ENCODE data around the gene LENG9.
A peak's percentile ranks its signal among the peaks of the same experiment; 100 is the strongest.
"Not testable (repeated sequence)": the region's sequence is repeated elsewhere in the genome, so short reads cannot be mapped to it uniquely, and the experiment has no call there.

Gene LENG9

GRCh38 chr19:54463531-54464043 is at the start of gene LENG9:
TSS of gene LENG9 (minus strand) at chr19:54463778. CDS start at chr19:54463526, 252 bp downstream.
- no peak for DNase-seq (ENCODE audit: low spot score)

DNA sequence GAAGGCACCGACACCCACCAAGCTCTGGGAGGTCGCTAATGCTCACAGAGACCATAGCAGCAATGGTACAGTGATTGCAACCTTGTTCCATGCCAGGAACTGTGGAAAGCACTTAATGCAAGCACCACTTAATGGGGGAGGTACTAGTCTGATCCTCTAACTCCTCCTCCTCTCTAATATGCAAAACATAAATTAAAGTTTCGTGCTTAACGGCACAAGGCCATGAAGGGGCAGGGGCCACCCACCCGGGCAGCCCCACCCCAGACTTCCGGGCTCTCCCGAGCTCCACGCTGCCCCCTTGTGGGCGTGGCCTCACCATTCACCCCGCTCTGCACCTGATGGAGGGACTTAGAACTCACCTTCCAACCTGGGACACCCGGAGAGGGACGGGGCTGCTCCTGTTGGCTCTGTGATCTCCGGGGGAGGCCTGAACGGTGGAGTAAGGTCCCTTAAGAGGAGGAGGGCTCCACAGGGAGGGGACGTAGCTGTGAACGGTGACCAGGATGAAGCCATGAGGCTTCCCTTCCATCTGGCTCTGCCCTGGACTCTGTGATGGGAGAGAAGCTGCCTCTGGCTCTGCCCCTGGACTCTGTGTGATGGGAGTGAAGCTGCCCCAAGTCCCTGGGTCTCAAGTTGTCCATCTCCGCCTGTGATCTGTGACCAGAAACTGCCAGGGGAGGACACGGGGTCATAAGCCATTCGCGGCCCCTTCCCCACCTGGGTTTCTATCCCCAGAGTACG is 45.8 kb upstream of the LENG9 start:
- DNase-seq (ENCODE audit: low spot score), result not testable (repeated sequence)

DNA sequence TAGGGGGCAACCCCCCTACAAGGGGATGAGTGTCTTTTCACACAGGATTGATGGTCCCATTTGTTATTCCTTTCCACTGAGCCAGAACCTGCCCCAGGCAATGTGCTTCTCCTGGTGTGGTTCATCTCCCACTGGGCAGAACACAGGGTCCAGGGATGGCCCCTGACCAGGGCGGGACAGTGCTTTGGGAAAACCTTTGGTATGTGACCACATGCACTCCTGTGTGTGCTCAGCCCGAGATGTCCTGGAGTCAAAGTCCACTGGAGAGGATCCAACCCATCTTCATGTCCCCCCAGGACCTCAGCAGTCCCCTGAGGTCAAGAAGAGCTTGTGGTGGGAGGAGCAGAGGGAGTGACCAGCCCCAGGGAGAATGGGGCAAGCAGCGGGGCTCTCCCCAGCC is 44.9 kb upstream of the LENG9 start:
- DNase-seq (ENCODE audit: low spot score), result not testable (repeated sequence)

DNA sequence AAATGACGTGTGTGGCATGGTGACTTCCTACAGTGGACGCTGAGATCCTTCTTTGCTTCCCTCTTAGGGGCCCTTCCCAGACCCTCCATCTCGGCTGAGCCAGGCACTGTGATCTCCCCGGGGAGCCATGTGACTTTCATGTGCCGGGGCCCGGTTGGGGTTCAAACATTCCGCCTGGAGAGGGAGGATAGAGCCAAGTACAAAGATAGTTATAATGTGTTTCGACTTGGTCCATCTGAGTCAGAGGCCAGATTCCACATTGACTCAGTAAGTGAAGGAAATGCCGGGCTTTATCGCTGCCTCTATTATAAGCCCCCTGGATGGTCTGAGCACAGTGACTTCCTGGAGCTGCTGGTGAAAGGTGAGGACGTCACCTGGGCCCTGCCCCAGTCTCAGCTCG is 44.2 kb upstream of the LENG9 start:
- DNase-seq (ENCODE audit: low spot score), result peak; percentile 12

DNA sequence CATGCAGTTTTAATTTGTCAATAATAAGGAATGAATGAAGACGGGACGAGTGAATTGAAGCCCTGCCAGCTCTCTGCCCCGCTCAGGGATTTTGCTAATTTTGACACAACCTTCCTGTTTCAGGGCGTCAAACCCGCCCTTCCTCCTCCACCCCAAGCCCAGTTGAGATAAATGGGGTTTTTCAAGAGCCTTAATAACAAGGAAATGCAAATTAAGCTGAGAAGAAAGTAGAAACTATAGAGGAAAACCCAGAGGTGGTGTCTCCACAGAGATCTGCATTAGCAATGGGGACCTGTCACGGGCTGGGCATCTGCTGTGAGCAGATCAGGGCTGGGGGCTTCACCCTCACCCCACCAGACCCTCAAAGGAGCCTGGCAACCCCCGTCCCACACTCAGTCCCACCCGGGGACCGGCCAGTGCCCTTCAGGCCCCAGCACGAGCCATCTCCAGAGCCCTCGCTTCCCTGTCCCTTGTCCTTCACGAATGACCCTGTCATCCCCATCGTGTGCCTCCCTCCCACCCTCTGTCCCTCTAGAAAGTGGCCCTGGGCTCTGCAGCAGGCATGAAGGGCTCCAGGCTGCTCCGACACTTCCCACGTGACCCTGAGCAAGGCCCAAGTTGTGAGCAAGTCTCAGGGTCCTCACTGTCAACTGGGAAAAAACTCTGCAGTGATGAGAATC is 43.6 kb upstream of the LENG9 start:
- DNase-seq (ENCODE audit: low spot score), result not testable (repeated sequence)

DNA sequence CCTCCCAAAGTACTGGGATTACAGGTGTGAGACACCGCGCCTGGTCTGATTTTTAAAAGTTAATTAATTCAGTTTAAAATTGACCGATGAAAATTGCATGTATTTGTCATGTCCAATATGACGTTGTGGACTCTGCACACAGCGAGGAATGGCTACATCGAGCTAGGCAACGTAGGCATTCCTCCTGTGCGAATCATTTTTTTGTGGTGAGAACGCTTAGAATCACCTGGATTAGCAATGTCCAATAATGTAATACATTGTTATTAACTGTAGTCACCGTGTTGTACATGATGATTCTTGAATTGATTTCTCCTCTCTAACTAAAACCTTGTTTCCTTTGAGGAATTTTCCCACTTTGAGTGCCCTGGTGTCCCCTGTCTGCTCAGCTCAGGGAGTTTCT is 42.5 kb upstream of the LENG9 start:
- DNase-seq (ENCODE audit: low spot score), result peak; percentile 34

DNA sequence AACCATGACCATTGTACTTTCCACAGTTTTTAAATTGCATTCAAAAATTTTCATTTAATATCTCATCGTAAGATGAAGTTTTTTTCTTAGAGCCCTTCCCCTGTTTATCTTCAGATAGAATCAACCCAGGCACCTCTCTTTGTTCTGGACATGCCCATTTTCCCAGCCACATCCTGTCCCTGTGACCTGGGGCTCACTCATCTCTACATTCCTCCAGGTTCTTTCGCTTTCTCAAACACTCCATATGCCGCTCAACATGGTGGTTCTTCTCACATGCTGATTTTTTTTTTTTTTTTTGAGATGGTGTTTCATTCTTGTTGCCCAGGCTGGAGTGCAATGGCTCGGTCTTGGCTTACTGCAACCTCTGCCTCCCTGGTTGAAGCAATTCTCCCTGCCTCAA is 42.0 kb upstream of the LENG9 start:
- not testable (repeated sequence) for DNase-seq (ENCODE audit: low spot score)

DNA sequence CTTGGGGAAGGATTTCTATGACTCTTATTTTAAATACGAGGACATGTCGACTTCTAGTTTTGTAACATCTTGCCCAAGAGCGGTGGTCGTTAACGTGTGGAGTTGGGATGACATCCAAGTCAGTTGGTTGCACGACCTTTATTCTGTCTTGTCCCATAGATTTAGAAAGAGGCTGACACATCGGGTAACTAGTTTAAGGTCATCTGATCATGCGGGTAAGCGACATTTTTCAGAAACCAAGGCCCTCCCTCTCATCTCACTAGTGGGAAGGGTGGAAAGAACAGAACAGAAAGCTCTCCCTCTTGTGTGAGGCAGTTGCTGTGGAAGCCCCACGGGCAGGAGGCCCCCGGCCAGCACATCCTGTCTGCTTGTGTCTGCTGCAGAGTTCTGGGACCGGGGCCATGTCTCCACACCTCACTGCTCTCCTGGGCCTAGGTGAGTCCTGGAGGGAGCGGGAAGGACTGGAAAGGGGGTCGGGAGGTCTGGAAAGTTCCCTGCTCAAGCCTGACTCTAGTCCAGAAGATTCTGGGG is 39.0 kb upstream of the LENG9 start, which contains the start of gene LAIR2:
Gene LAIR2, plus strand, starts transcription at position 314 of the 531 bp plus-strand sequence. Its CDS starts 88 bp downstream, at position 402.
- no peak for DNase-seq (ENCODE audit: low spot score)

DNA sequence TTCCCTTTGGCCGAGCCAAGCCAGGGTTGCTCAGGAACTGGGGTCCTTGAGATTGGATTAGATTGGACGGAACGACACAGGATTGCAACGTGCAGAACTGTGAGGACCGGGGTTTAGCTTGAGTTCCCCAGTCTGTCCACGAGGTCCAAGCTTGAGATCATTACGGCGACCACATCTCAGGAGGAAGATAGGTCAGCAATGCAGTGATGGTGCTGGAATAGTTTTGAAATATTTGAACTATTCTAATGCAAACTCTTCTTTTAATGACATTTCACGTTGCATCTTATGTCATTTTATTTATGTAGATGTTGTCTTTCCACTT is 34.8 kb upstream of the LENG9 start:
- not testable (repeated sequence) for DNase-seq (ENCODE audit: low spot score)

DNA sequence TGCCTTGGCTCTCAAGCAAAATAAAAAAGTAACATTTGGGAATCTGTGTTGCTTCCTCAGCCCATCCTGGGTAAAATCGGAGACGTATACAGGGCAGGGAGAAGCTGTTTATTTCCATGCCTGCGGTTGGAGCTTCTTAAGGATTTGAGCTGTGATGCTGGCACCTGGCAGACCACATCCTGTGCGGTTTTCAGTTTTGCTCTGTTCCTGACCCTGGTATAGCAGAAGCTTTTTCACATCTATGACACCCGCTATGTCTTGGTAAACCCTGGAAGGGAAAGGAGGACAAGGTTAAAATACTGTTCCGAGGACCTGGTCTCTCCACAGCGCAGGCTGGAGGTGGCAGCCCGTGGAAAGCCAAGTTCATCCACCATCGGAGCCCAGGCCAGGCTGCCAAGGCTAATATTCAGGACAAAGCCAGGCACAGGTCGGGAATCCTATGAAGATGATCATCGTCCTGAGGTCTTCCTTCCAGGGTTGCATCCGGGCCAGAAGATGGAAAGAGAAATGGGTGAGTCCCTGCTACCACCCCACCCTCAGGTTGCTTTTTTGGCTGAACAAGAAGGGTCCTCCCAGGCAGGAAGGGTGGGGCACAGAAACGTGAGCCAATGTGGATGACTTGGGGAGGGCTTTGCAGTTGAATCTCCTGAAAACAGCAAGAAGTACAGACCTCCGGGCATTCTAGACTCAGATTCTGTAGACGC is 34.3 kb upstream of the LENG9 start:
- peak; percentile 34 for DNase-seq (ENCODE audit: low spot score)

- not testable (repeated sequence) for DNase-seq (ENCODE audit: low spot score)
Observed at GRCh38 chr19:54495284-54495683, 31.7 kb upstream of the LENG9 start.

DNA sequence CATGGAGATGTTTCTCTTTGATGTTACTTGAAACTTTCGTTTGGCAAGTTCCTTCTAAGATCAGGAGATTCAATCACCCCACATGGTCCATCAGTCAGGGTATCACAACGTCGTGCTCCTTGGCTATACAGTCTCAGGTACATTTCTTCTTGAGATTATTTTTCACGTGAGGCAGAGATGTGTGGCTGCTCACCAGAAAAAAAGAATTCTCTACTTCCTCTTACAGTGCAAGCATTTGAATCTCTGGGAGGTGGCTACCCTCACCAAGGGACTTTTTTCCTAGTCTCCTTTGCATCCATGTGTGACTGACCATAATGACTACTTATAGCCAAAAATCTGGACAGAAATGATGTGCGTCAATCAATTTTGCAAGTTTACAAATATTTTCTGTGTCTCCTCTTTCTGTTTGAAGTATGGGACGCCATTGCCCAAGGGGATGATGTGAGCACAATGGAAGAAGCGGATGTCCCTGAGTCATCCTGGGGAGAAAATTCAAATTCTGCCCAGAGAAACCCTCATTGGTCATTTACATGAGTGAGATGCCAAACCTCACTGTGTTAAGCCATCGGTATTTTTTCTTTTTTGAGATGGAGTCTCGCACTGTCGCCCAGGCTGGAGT is 30.5 kb upstream of the LENG9 start:
- DNase-seq (ENCODE audit: low spot score), result no peak

DNA sequence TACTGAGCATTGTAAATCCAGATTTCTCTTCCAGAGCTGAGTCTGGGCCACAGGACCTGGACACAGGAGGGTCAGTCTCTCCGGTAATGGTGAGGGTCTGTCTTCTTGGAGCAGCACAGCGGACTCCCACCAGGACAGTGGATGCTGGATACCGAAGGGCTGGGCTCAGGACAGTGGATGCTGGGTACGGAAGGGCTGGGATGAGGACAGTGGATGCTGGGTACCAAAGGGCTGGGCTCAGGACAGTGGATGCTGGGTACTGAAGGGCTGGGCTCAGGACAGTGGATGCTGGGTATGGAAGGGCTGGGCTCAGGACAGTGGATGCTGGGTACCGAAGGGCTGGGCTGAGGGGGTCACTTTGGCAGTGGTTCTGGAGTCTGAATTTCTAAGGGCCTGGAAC is 29.5 kb upstream of the LENG9 start:
- DNase-seq (ENCODE audit: low spot score), result not testable (repeated sequence)

GRCh38 chr19:54492568-54492967 is 29.0 kb upstream of the LENG9 start:
- no peak for DNase-seq (ENCODE audit: low spot score)

- DNase-seq (ENCODE audit: low spot score), result no peak
Observed at GRCh38 chr19:54489766-54490165, 26.2 kb upstream of the LENG9 start.

DNA sequence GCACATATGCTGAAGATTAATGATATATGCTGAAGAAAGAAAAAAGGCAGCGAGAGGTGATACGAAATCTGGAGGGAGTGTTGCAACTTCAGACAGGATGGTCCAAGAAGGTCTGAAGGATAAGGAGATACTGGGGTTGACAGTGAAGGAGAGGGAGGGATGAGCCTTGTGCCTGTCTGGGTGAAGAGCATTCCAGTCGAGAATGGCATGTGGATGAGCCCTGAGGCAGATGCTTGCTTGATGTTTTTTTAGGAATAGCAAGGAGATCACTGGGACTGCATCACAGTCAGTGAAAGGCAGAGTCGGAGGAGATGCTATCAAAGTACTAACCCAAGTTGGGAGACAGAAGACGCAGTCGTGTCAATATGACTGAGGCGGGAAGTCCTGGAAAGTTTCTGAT is 25.8 kb upstream of the LENG9 start:
- no peak for DNase-seq (ENCODE audit: low spot score)

DNA sequence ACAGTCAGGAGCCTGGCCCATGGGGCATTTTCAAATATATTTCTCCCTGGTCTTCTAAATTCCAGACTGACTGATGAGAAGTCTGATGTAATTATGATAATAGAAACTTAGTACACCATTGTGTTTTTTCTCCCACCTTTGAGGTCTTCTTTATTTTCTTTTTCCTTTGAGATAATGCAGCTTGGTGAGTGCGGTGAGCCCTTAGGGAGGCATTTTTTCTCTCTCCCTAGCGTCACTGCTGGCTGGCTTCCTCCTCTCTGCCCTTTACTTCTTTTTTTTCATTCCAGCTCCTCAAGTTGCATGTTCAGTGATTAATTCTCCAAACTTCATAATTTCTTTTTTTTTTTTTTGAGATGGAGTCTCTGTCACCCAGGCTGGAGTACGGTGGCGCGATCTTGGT is 22.3 kb upstream of the LENG9 start:
- DNase-seq (ENCODE audit: low spot score), result no peak

- no peak for DNase-seq (ENCODE audit: low spot score)
Observed at GRCh38 chr19:54484451-54484850, 20.9 kb upstream of the LENG9 start.

DNA sequence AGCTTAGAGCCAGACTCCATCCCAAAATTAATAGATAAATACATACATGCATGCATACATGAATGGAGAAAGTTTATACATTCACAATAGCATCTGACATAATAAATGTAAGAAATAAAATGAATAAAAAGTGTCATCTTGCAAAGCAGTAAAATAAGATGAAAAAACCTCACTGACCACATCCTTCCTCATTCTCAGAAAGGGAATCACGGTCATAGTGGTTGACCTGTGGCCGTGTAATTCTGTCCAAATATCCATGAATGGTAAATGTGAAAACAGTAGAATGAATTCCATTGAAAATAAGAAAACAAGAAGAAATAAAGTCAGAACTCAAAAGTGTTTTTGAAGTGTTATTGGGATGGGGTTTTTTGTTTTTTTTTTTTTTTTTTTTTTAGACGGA is 19.3 kb upstream of the LENG9 start:
- no peak for DNase-seq (ENCODE audit: low spot score)

DNA sequence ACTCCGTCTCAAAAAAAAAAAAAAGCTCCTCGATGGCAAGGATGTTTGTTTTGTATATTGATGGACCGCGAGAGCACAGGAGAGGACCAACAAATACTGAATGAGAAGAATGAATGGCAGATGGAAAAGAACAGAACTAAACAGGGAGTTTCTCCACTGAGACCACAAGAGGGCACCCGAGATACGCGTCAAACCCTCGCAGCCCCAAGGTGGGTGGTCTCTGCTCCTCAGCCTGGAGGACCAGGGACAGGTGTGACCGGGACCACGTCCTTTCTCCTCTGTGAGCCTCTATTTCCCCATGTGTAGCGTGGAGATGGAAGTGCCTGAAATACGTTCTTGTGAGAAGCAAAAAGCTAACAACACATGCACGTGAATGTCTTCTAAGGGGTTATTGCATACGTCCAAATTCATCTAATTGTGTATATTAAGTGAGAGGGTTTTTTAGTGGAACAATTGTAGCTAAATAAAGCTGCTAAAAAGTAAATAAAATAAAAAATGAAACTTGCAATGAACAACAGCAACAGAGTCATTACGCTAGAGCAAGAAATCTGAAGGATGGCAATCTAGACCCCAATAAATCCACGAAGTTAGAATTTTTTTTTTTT is 17.9 kb upstream of the LENG9 start:
- DNase-seq (ENCODE audit: low spot score), result peak; percentile 66

GRCh38 chr19:54480051-54480450 is 16.5 kb upstream of the LENG9 start:
- no peak for DNase-seq (ENCODE audit: low spot score)
